Right lobe of liver (tissue), 6 donors: ENCODE measurements around the gene CYSLTR2. TPM values are rescaled to one million over a fixed set of nuclear protein-coding genes. Genes with fewer than 3 reads are reported as not detected.
"Not testable (repeated sequence)": the region's sequence is repeated elsewhere in the genome, so short reads cannot be mapped to it uniquely, and the experiment has no call there.

Experiments used
- ATAC-seq, 4 donors: fragments of 200-7000 bp; cut with Tn5 transposase; one replicate each; pipeline ENCODE4 v1.9.1; 2020; ENCODE audit warnings: mild to moderate bottlenecking in 4 of 4, moderate library complexity in 4 of 4
- DNase-seq, 3 donors: peaks; one replicate each; pipeline ENCODE4 v3.0.0-alpha.2; 2020
- H3K27ac ChIP-seq, 3 donors: fragments of 200-600 bp; one replicate each; pipeline ENCODE4 v1.8.0; 2022
- H3K27me3 ChIP-seq, 2 donors: fragments of 200-600 bp; one replicate each; pipeline ENCODE4 v1.8.0; 2022
- H3K36me3 ChIP-seq, 4 donors: fragments of 200-600 bp; sonication (generic) in 1 of 4; one replicate each; pipeline versions ENCODE4 v1.5.1 to v1.8.0; 2017 to 2022; ENCODE audit warnings: control low read depth in 1 of 4
- H3K4me1 ChIP-seq, 4 donors: fragments of 200-600 bp; sonication (generic) in 1 of 4; one replicate each; pipeline versions ENCODE4 v1.5.1 to v1.8.0; 2017 to 2022; ENCODE audit warnings: control low read depth in 1 of 4
- H3K4me3 ChIP-seq, 3 donors: fragments of 200-600 bp; one replicate each; pipeline ENCODE4 v1.8.0; 2022
- H3K9me3 ChIP-seq, 4 donors: fragments of 200-600 bp; sonication (generic) in 1 of 4; one replicate each; pipeline versions ENCODE4 v1.5.1 to v1.8.0; 2017 to 2022; ENCODE audit warnings: control low read depth in 1 of 4
- POLR2A ChIP-seq: fragments of 450-650 bp; IDR thresholded peaks from one replicate; pipeline ENCODE4 v1.6.1; 2017; ENCODE audit warnings: antibody characterized with exemption, mild to moderate bottlenecking
- WGBS: methylation state at CpG from one replicate; pipeline ENCODE4 v1.1.6; 2018; ENCODE audit warnings: low coverage, low lambda C conversion rate; ENCODE audit not compliant: insufficient coverage; ENCODE audit errors: missing lambda C conversion rate; 5-methylcytosine and 5-hydroxymethylcytosine counted together
- intact Hi-C, 2 donors: fragments of 100-400 bp; cut with DNase I; formaldehyde crosslinking; loops; one replicate each; pipeline versions ENCODE4 v1.11.2 to v1.14.1; 2022
- total RNA-seq, 6 experiments: library from RNA; depleted of rRNA in 2 of 6; stranded (reverse); fragments of >200 nt in 2 of 6; fragmentation: NEBNext Ultra II Directional in 3 of 6; extraction: Animal tissue kit (Norgen Biotek cat#: 25700) in 3 of 6; gene quantifications; one replicate each; pipeline versions ENCODE4 v1.1.0 to v1.2.4, GENCODE V29; 2016 to 2023
- TF ChIP-seq, protein P1 (sequence below), 4 donors: fragments of 200-600 bp in 3 of 4; fragments of 450-650 bp in 1 of 4; IDR thresholded peaks; one replicate each; pipeline versions ENCODE4 v1.5.1 to v1.8.0; 2016 to 2022; ENCODE audit warnings: antibody characterized with exemption in 4 of 4, mild to moderate bottlenecking in 2 of 4
- donor health status: DM: no; HTN: yes; CAD: no.
- donor health status: DM: no; HTN: no; CAD: no.
- donor health status: DM: no; HTN: no; CAD: no.
- donor health status: DM: no; HTN: yes; CAD: no.
- donor health status: DM: no; HTN: yes; CAD: no.

Gene CYSLTR2
- total RNA-seq, 6 experiments from 2014 or later = 0.06 to 0.93 (median 0.14) TPM

DNA sequence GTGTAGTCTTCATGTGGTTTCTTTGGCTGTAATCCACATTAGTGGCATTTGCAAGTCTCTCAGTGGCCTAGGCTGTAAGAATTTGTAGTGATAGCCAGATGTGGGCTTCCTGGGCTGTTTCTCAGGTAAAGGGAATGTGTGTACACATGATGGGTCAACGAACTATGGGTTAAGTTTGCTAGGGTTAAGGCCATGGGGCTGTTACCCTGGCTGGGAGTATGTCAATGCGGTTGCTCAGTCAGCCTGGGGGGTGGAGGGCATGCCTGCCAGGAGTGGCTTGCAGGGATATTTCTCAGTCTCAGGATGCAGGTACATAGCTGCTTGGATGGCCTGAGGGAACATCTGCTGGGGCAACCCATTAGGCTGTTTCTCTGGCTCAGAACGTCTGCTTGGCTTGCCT lies 13.4 kb downstream of the CYSLTR2 start:
- H3K4me3 ChIP-seq = no peak overlapping the region
- H3K36me3 ChIP-seq = no peaks in the 10 kb centered on the region
- ATAC-seq = peak; percentile 83 to 100 (median 97)
- no peaks in the 10 kb centered on the region for H3K27me3 ChIP-seq
- peaks cover 0 to 5% (median 0%) of the 10 kb centered on the region in 4 donors for H3K4me1 ChIP-seq
- TF ChIP-seq, protein P1, sequence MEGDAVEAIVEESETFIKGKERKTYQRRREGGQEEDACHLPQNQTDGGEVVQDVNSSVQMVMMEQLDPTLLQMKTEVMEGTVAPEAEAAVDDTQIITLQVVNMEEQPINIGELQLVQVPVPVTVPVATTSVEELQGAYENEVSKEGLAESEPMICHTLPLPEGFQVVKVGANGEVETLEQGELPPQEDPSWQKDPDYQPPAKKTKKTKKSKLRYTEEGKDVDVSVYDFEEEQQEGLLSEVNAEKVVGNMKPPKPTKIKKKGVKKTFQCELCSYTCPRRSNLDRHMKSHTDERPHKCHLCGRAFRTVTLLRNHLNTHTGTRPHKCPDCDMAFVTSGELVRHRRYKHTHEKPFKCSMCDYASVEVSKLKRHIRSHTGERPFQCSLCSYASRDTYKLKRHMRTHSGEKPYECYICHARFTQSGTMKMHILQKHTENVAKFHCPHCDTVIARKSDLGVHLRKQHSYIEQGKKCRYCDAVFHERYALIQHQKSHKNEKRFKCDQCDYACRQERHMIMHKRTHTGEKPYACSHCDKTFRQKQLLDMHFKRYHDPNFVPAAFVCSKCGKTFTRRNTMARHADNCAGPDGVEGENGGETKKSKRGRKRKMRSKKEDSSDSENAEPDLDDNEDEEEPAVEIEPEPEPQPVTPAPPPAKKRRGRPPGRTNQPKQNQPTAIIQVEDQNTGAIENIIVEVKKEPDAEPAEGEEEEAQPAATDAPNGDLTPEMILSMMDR (IDR thresholded peaks at IDR 0.05) = no peak
- no peak for TF ChIP-seq POLR2A
- intact Hi-C loops = no loop called here
- DNase-seq = peak in 2 of 3 donors; percentile 58 to 69
- no peaks in the 10 kb centered on the region for H3K9me3 ChIP-seq
- WGBS = 8% methylated on average over 2 of the region's 3 CpGs
- H3K27ac ChIP-seq = no peak overlapping the region

DNA sequence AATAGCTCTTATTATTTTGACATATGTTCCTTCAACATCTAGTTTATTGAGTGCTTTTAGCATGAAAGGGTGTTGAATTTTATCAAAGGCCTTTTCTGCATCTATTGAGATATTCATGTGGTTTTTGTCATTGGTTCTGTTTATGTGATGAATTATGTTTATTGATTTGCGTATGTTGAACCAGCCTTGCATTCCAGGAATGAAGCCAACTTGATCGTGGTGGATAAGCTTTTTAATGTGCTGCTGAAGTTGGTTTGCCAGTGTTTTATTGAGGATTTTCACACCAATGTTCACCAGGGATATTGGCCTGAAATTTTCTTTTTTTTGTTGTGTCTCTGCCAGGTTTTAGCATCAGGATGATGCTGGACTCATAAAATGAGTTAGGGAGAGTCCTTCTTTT lies 17.7 kb downstream of the CYSLTR2 start:
- H3K9me3 ChIP-seq, H3K27me3 ChIP-seq, DNase-seq, H3K4me1 ChIP-seq, H3K27ac ChIP-seq, H3K4me3 ChIP-seq, H3K36me3 ChIP-seq, ATAC-seq, intact Hi-C loops: not testable (repeated sequence)
- 79% methylated on average over 2 of the region's 2 CpGs for WGBS

DNA sequence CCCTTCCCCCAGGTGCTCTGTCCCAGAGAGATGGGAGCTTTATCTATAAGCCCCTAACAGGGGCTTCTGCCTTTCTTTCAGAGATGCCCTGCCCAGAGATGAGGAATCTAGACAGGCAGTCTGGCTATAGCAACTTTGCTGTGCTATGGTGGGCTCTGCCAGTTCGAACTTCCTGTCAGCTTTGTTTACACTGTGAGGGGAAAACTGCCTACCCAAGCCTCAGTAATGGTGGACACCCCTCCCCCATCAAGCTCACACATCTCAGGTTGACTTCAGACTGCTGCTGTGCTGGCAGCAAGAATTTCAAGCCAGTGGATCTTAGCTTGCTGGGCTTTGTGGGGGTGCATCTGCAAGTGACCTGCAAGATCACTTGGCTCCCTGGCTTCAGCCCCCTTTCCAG lies 21.5 kb downstream of the CYSLTR2 start:
- H3K4me3 ChIP-seq = no peak overlapping the region
- DNase-seq (no peak), ATAC-seq (no peak)
- TF ChIP-seq, protein P1 (IDR thresholded peaks at IDR 0.05) = no peak
- TF ChIP-seq POLR2A = no peak
- H3K27ac ChIP-seq = no peak overlapping the region
- no peaks in the 10 kb centered on the region for H3K4me1 ChIP-seq
- no peaks in the 10 kb centered on the region for H3K27me3 ChIP-seq
- WGBS = 80% methylated on average over 1 of the region's 1 CpG
- no peaks in the 10 kb centered on the region for H3K36me3 ChIP-seq
- H3K9me3 ChIP-seq = no peaks in the 10 kb centered on the region
- intact Hi-C loops = no loop called here

DNA sequence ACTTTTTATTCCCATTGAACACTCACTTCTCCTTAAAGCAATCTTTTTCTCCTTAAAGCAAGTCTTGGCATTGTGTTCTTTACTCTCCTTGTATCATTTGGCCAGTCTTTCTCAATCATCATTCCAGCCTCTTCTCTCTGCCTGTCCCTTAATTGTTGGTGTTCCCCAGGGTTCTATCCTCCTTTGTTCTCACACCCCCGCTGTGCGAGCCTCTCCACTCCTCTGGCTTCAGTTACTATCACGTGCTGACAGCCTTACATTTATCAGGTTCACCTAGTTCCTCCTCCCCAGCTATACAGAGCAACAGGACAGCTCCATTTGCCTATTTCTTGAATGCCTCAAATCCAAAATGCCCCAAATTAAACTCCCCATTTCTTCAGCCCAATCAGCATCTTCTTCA lies 24.6 kb downstream of the CYSLTR2 start:
- TF ChIP-seq POLR2A = no peak
- TF ChIP-seq, protein P1 (IDR thresholded peaks at IDR 0.05) = no peak
- no peaks in the 10 kb centered on the region for H3K36me3 ChIP-seq
- ATAC-seq = no peak
- intact Hi-C loops = no loop called here
- no peak overlapping the region for H3K27ac ChIP-seq
- WGBS = 64% methylated on average over 1 of the region's 3 CpGs
- no peaks in the 10 kb centered on the region for H3K9me3 ChIP-seq
- no peaks in the 10 kb centered on the region for H3K27me3 ChIP-seq
- no peak overlapping the region for H3K4me3 ChIP-seq
- no peak for DNase-seq
- no peaks in the 10 kb centered on the region for H3K4me1 ChIP-seq

DNA sequence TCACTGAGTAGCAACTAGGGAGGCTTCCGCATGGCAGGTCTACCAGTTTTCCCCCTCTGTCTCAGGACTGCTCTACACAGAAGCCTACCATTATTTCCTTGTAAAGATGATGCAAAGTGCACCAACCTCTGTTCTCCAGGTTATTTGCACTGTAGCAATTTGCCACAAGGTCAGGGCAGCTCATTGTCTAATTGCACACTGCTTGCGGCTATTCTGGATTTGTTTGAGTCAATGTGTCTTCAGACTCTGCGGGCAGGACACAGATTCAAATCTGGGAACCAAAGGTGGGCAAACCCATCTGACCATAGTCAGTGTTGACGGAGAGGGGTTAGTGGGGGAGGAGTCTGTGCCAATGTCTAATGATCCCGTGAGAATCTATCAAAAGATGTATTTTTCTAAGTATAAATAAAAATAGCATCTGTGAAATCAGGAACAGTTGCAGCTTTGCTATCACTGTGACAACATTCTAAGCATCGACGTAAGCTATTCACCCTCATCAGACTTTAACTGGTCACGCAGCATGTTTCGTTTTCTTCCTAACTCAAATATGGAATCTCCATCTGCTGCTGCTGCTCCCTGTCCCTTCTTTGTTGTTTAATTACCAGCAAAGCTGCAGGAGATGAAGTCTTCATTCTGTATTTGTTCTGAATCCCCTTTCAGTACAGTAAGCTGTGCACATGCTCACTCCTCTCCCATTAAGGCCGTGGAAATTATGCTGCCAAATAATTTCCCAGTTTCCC lies 26.4 kb downstream of the CYSLTR2 start:
- no peak for TF ChIP-seq POLR2A
- TF ChIP-seq, protein P1 (IDR thresholded peaks at IDR 0.05) = no peak
- DNase-seq (no peak), ATAC-seq (no peak)
- Histone ChIP-seq H3K36me3 (no peaks in the 10 kb centered on the region), H3K27ac (no peak overlapping the region), H3K4me1 (no peaks in the 10 kb centered on the region), H3K27me3 (no peaks in the 10 kb centered on the region), H3K4me3 (no peak overlapping the region), H3K9me3 (no peaks in the 10 kb centered on the region)
- intact Hi-C loops = no loop called here
- 78% methylated on average over 9 of the region's 10 CpGs for WGBS
